HL-60 (cell line): ENCODE measurements around the gene PI3.

Experiments used
- SPI1 ChIP-seq: IDR thresholded peaks from 2 replicates; pipeline ENCODE4 v1.6.1; 2012; ENCODE audit warnings: low read depth, mild to moderate bottlenecking, borderline replicate concordance
- TF ChIP-seq, protein P1 (sequence below): IDR thresholded peaks from one replicate; pipeline ENCODE4 v1.5.1; 2011; ENCODE audit warnings: low read length, control low read depth, inconsistent platforms; ENCODE audit not compliant: insufficient read depth
- TF ChIP-seq, protein P2 (sequence below): IDR thresholded peaks from 2 replicates; pipeline ENCODE4 v1.6.1; 2012; ENCODE audit warnings: low read depth; ENCODE audit not compliant: insufficient replicate concordance

DNA sequence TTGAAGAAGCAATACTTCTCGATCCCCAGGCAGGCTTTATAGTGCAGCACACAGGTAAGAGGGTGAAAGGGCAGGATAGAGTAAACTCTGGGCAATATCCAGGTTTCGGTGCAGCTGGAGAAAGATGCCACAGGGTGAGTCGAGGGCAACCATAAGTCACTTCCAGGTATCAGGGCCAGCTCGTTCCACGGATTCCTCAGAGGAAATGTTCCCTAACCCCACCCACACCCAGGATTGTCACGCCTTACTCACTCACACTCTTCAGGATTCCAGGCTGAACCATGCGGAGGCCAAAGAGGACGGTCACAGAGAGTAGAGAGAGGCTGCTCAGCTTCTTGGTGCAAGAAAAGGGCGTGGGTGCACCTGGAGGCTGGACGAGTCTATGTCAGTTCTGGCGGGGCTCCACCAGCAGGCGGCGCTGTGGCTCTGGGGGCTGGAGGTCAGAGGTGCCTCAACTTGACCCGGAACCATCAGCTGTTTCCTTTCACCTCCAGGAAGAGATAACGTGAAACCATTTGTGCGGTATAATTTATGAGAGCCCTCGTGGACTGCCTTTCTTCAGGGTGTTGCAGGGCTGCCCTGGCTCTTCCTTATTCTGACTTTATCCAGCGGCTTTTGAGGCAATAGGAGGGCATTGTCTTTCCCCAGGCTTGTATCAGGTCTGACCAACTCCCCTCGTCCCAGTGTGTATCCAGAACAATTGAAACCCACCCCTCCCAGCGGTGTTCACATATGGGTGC is 36.0 kb upstream of the PI3 start:
- TF ChIP-seq, protein P1, sequence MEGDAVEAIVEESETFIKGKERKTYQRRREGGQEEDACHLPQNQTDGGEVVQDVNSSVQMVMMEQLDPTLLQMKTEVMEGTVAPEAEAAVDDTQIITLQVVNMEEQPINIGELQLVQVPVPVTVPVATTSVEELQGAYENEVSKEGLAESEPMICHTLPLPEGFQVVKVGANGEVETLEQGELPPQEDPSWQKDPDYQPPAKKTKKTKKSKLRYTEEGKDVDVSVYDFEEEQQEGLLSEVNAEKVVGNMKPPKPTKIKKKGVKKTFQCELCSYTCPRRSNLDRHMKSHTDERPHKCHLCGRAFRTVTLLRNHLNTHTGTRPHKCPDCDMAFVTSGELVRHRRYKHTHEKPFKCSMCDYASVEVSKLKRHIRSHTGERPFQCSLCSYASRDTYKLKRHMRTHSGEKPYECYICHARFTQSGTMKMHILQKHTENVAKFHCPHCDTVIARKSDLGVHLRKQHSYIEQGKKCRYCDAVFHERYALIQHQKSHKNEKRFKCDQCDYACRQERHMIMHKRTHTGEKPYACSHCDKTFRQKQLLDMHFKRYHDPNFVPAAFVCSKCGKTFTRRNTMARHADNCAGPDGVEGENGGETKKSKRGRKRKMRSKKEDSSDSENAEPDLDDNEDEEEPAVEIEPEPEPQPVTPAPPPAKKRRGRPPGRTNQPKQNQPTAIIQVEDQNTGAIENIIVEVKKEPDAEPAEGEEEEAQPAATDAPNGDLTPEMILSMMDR: peak; percentile 90
- no peak for TF ChIP-seq SPI1
- TF ChIP-seq, protein P2, sequence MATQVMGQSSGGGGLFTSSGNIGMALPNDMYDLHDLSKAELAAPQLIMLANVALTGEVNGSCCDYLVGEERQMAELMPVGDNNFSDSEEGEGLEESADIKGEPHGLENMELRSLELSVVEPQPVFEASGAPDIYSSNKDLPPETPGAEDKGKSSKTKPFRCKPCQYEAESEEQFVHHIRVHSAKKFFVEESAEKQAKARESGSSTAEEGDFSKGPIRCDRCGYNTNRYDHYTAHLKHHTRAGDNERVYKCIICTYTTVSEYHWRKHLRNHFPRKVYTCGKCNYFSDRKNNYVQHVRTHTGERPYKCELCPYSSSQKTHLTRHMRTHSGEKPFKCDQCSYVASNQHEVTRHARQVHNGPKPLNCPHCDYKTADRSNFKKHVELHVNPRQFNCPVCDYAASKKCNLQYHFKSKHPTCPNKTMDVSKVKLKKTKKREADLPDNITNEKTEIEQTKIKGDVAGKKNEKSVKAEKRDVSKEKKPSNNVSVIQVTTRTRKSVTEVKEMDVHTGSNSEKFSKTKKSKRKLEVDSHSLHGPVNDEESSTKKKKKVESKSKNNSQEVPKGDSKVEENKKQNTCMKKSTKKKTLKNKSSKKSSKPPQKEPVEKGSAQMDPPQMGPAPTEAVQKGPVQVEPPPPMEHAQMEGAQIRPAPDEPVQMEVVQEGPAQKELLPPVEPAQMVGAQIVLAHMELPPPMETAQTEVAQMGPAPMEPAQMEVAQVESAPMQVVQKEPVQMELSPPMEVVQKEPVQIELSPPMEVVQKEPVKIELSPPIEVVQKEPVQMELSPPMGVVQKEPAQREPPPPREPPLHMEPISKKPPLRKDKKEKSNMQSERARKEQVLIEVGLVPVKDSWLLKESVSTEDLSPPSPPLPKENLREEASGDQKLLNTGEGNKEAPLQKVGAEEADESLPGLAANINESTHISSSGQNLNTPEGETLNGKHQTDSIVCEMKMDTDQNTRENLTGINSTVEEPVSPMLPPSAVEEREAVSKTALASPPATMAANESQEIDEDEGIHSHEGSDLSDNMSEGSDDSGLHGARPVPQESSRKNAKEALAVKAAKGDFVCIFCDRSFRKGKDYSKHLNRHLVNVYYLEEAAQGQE: no peak
